Coronary artery (tissue), 2 donors: Measurements from ENCODE around the gene SLC4A2.

Source experiments
- DNase-seq: peaks from one replicate; pipeline ENCODE4 v3.0.0-alpha.2; 2017; ENCODE audit warnings: low spot score
- H3K27ac ChIP-seq, 2 donors: fragments of 200-600 bp; sonication (generic); one replicate each; pipeline ENCODE4 v1.5.1; 2016 to 2019
- H3K4me3 ChIP-seq: fragments of 200-600 bp; sonication (generic); 2 replicates; pipeline ENCODE4 v1.5.1; 2016; ENCODE audit warnings: mild to moderate bottlenecking, moderate library complexity
- CTCF ChIP-seq: fragments of 200-600 bp; sonication (generic); IDR thresholded peaks from one replicate; pipeline ENCODE4 v1.5.1; 2019; ENCODE audit warnings: antibody characterized with exemption

SLC4A2 gene

GRCh38 chr7:151115121-151115835, 55.9 kb downstream of the SLC4A2 start:
- Histone ChIP-seq H3K4me3 (peak overlapping the region; percentile 64), H3K27ac (no peak overlapping the region)
- no peak for TF ChIP-seq CTCF
- no peak for DNase-seq

DNA sequence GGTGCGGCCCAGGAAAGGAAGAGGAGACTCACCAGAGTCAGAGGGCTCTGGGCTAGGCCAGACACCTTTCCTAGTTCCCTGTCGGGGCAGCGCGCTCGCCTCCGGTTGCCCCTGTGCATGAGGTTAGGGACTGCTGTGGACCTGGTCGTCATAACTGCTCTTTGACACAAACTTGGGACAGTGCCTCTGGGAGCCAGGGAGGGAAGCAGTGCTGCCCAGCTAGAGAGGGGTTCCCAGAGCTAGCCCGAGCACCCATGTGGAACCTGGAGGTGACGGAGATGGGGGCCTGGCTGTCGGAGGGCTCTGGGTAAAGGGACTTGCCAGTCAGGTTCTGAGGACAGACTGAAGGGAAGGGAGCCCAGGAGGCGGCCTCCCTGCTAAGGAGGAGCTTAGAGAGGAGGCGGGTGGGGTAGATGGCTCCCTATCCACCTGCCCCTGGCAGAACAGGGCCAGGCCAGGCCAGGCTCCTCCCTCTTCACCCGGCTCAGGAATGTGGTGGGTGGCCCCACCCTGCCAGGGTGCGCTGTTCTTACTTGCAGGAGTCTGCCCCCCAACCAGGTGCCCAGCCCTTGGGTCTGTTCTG, 56.5 kb downstream of the SLC4A2 start:
- TF ChIP-seq CTCF = no peak
- H3K27ac ChIP-seq = no peak overlapping the region
- DNase-seq = no peak
- H3K4me3 ChIP-seq = peak overlapping the region; percentile 64

DNA sequence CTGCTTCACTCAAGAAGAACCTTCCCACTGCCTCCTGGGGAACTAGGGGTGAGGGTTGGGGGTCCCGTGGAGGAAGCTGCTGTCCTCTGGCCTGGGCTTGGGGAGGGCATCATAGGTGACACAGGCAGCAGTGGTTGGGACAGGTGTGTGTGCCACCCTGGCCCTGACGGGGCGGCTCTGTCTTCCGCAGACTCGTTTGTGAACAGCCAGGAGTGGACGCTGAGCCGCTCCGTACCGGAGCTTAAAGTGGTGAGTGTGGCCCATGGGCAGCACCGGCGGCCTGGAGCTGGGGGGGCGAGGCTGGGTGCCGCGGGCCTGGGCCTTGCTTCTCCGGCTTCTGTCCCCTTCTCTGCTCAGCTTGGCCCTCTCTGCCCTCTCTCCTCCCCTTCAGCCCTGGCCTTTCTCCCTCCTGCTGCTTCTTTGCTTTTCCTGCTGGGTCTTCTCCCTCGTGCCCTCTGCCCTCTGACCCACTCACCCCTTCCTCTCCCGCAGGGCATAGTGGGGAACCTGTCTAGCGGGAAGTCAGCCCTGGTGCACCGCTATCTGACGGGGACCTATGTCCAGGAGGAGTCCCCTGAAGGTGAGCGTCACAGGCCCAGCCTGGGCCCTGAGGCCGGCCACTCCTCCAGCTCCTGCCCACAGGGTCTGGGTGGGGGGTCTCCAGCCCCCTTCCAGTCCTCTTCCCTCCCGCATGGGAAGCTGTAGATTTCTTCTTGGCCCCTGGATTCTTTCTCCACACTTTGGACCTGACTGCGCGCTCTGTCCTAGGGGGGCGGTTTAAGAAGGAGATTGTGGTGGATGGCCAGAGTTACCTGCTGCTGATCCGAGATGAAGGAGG, 57.4 kb downstream of the SLC4A2 start:
- no peak for DNase-seq
- H3K4me3 ChIP-seq = no peak overlapping the region
- no peak for TF ChIP-seq CTCF
- no peak overlapping the region for H3K27ac ChIP-seq

- no peak for TF ChIP-seq CTCF
- H3K4me3 ChIP-seq = no peak overlapping the region
- DNase-seq = no peak
- no peak overlapping the region for H3K27ac ChIP-seq
Observed at GRCh38 chr7:151117565-151117964, 58.2 kb downstream of the SLC4A2 start.

- Histone ChIP-seq H3K27ac (no peak overlapping the region), H3K4me3 (no peak overlapping the region)
- DNase-seq = no peak
- no peak for TF ChIP-seq CTCF
Observed at GRCh38 chr7:151118108-151119054, 59.0 kb downstream of the SLC4A2 start.

DNA sequence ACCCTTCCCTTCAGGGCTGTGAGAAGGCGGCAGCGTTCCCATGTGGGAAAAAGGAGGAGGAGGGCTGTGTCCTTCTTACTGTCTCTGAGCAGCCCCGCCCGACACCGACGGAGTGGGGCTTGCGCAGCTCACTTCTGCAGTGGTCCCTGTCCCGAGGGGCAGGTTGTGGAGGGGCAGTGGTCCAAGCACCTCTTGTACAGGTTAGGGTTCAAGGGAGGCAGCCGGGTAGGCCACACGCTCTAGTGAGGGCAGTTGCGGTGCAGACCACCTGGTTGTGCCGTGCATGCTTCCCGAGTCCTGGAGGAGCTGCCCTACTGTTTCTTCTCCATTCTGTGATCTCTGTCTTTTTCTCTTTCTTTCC, 59.6 kb downstream of the SLC4A2 start:
- TF ChIP-seq CTCF = no peak
- Histone ChIP-seq H3K4me3 (no peak overlapping the region), H3K27ac (no peak overlapping the region)
- no peak for DNase-seq
